Activated CD4-positive, alpha-beta T cell treated with anti-CD3 and anti-CD28 coated beads, Interleukin-2, amount 50 U/mL, for 16 hours (primary cell): ENCODE results near the gene MYO15B.

Experiments used
- DNase-seq: peaks from one replicate; pipeline ENCODE4 v3.0.0-alpha.2; 2020

MYO15B gene

GRCh38 chr17:75607086-75607485 lies 19.5 kb downstream of the MYO15B start:
- DNase-seq, result no peak

- DNase-seq, result no peak
These were observed 22.7 kb downstream of the MYO15B start for GRCh38 chr17:75610103-75610984.

- no peak for DNase-seq
These were observed 24.3 kb downstream of the MYO15B start for GRCh38 chr17:75611851-75612429.

- no peak for DNase-seq
These were observed 25.5 kb downstream of the MYO15B start for GRCh38 chr17:75612906-75613626.

GRCh38 chr17:75614006-75614405 lies 26.4 kb downstream of the MYO15B start:
- DNase-seq, result no peak

GRCh38 chr17:75614556-75615270 lies 27.1 kb downstream of the MYO15B start:
- no peak for DNase-seq

GRCh38 chr17:75615301-75615700 lies 27.7 kb downstream of the MYO15B start:
- DNase-seq, result no peak

GRCh38 chr17:75616521-75617122 lies 29.0 kb downstream of the MYO15B start:
- DNase-seq, result no peak

- DNase-seq, result no peak
These were observed 29.6 kb downstream of the MYO15B start for GRCh38 chr17:75617218-75617617.

- DNase-seq, result no peak
These were observed 30.1 kb downstream of the MYO15B start for GRCh38 chr17:75617675-75618074.

GRCh38 chr17:75619506-75620431 lies 32.2 kb downstream of the MYO15B start:
- DNase-seq, result no peak

GRCh38 chr17:75621489-75621888 lies 33.9 kb downstream of the MYO15B start:
- no peak for DNase-seq

GRCh38 chr17:75622076-75622475 lies 34.5 kb downstream of the MYO15B start:
- DNase-seq, result no peak

GRCh38 chr17:75622771-75623273 lies 35.2 kb downstream of the MYO15B start:
- no peak for DNase-seq

- no peak for DNase-seq
These were observed 35.8 kb downstream of the MYO15B start for GRCh38 chr17:75623386-75623785.

GRCh38 chr17:75624021-75624420 lies 36.4 kb downstream of the MYO15B start:
- no peak for DNase-seq

GRCh38 chr17:75624714-75625345 lies 37.2 kb downstream of the MYO15B start:
- no peak for DNase-seq

- peak; percentile 21 for DNase-seq
These were observed 38.4 kb downstream of the MYO15B start for GRCh38 chr17:75625813-75626486.

GRCh38 chr17:75626496-75627038 lies 39.0 kb downstream of the MYO15B start:
- DNase-seq, result no peak

GRCh38 chr17:75627094-75627493 lies 39.5 kb downstream of the MYO15B start:
- DNase-seq, result no peak
